Caki2 (cell line): ENCODE results near the gene AQP12A. TPM values are rescaled to one million over a fixed set of nuclear protein-coding genes. Genes with fewer than 3 reads are reported as not detected.

Experiments used
- DNase-seq: peaks from one replicate; pipeline ENCODE4 v3.0.0-alpha.2; 2015; ENCODE audit warnings: low read depth
- in situ Hi-C: cut with HindIII; loops from 2 replicates; pipeline ENCODE4 v1.10.0; 2016; ENCODE audit warnings: low sequenced_read_pairs, low pct_unique_long_range_greater_than_20kb, mixed read lengths
- total RNA-seq: library from RNA; depleted of rRNA; stranded (reverse); fragments of >200 nt; shearing (Covaris generic); gene quantifications from 2 replicates; pipeline ENCODE4 v1.2.3, GENCODE V29; 2014; ENCODE audit warnings: low replicate concordance; rRNA removed

AQP12A gene
- total RNA-seq, 1 experiment from 2014 or later, result not detected

GRCh38 chr2:240747256-240747655, 55.6 kb downstream of the AQP12A start:
- in situ Hi-C loops, result no loop called here
- no peak for DNase-seq

Other genes starting within 250 kb of the AQP12A start
- 2.4 and 7.5 TPM in 2 replicates for gene ANKMY1, start 133.9 kb upstream of the AQP12A start, total RNA-seq
- 8.9 and 10.8 TPM in 2 replicates for gene DUSP28, start 131.5 kb upstream of the AQP12A start, total RNA-seq
- gene RNPEPL1, start 123.4 kb upstream of the AQP12A start, total RNA-seq, result 7.7 and 14.8 TPM in 2 replicates
- gene CAPN10, start 105.1 kb upstream of the AQP12A start, total RNA-seq, result 19.7 and 20.5 TPM in 2 replicates
- 1.5 TPM in 1 of 2 replicates, not detected in the other for gene GPR35, start 66.4 kb upstream of the AQP12A start, total RNA-seq
- not detected in 2 replicates for gene AQP12B, start 9.0 kb upstream of the AQP12A start, total RNA-seq
- gene KIF1A, start 128.4 kb downstream of the AQP12A start, total RNA-seq, result 1.2 TPM in 1 of 2 replicates, not detected in the other
- gene AGXT, start 177.0 kb downstream of the AQP12A start, total RNA-seq, result not detected in 2 replicates
- not detected in 2 replicates for gene MAB21L4, start 204.3 kb downstream of the AQP12A start, total RNA-seq
- gene CROCC2, start 214.5 kb downstream of the AQP12A start, total RNA-seq, result not detected in 2 replicates